ENCODE data around the gene SNRNP25.
A peak's percentile ranks its signal among the peaks of the same experiment; 100 is the strongest.

SNRNP25 gene

GRCh38 chr16:76535-77272 is 23.1 kb downstream of the SNRNP25 start:
- no peaks in the 10 kb centered on the region for H3K9me3 ChIP-seq
- peaks cover 17% of the 10 kb centered on the region for H3K4me1 ChIP-seq
- TF ChIP-seq CTCF (IDR thresholded peaks at IDR 0.05; ENCODE audit: low read depth, low read length) = no peak
- H3K4me3 ChIP-seq (ENCODE audit: low read depth, low read length) = no peak overlapping the region
- no peaks in the 10 kb centered on the region for H3K36me3 ChIP-seq
- no peak for DNase-seq
- peaks cover 11% of the 10 kb centered on the region for H3K27me3 ChIP-seq

- Histone ChIP-seq H3K9me3 (no peaks in the 10 kb centered on the region), H3K4me1 (peaks cover 17% of the 10 kb centered on the region), H3K36me3 (no peaks in the 10 kb centered on the region), H3K27me3 (peaks cover 6% of the 10 kb centered on the region), H3K4me3 (ENCODE audit: low read depth, low read length) (peak overlapping the region; percentile 67)
- no peak for TF ChIP-seq CTCF (IDR thresholded peaks at IDR 0.05; ENCODE audit: low read depth, low read length)
- peak; percentile 60 for DNase-seq
Observed at GRCh38 chr16:77273-77806, 23.7 kb downstream of the SNRNP25 start.

GRCh38 chr16:77807-78443 is 24.3 kb downstream of the SNRNP25 start, which contains the start of gene MPG:
Gene MPG (plus strand): TSS chr16:78225. CDS start chr16:78310, 85 bp downstream.
- DNase-seq = peak; percentile 88
- Histone ChIP-seq H3K4me1 (peaks cover 14% of the 10 kb centered on the region), H3K27me3 (peaks cover 1% of the 10 kb centered on the region), H3K4me3 (ENCODE audit: low read depth, low read length) (peak within 1 kb of the TSS; percentile 67), H3K9me3 (no peaks in the 10 kb centered on the region), H3K36me3 (no peaks in the 10 kb centered on the region)
- TF ChIP-seq CTCF (IDR thresholded peaks at IDR 0.05; ENCODE audit: low read depth, low read length) = no peak

GRCh38 chr16:78444-79150 is 25.0 kb downstream of the SNRNP25 start:
- no peaks in the 10 kb centered on the region for H3K9me3 ChIP-seq
- no peak for TF ChIP-seq CTCF (IDR thresholded peaks at IDR 0.05; ENCODE audit: low read depth, low read length)
- H3K36me3 ChIP-seq = no peaks in the 10 kb centered on the region
- no peak for DNase-seq
- H3K4me3 ChIP-seq (ENCODE audit: low read depth, low read length) = peak overlapping the region; percentile 67
- H3K4me1 ChIP-seq = peaks cover 14% of the 10 kb centered on the region
- no peaks in the 10 kb centered on the region for H3K27me3 ChIP-seq

GRCh38 chr16:79151-80054 is 25.8 kb downstream of the SNRNP25 start:
- Histone ChIP-seq H3K36me3 (peaks cover 6% of the 10 kb centered on the region), H3K27me3 (no peaks in the 10 kb centered on the region), H3K4me1 (peaks cover 19% of the 10 kb centered on the region), H3K9me3 (no peaks in the 10 kb centered on the region), H3K4me3 (ENCODE audit: low read depth, low read length) (no peak overlapping the region; the same call in 1 of the 2 replicates)
- DNase-seq = no peak
- TF ChIP-seq CTCF (IDR thresholded peaks at IDR 0.05; ENCODE audit: low read depth, low read length) = no peak

All from BE2C (cell line).